Kidney tubule cell (primary cell): Measurements from ENCODE around the gene C14orf93.

ENCODE experiments used
- DNase-seq: peaks from one replicate; pipeline ENCODE4 v3.0.0-alpha.2; 2018; ENCODE audit warnings: low spot score

The C14orf93 gene

GRCh38 chr14:23045419-23046357, 35.7 kb upstream of the C14orf93 start:
- no peak for DNase-seq

- no peak for DNase-seq
Observed at GRCh38 chr14:23044840-23045239, 34.9 kb upstream of the C14orf93 start.

GRCh38 chr14:23043754-23044153, 33.8 kb upstream of the C14orf93 start:
- no peak for DNase-seq

- no peak for DNase-seq
Observed at GRCh38 chr14:23043145-23043544, 33.2 kb upstream of the C14orf93 start.

- DNase-seq: no peak
Observed at GRCh38 chr14:23042162-23042965, 32.4 kb upstream of the C14orf93 start, which contains the start of gene PSMB11. Gene PSMB11 (plus strand): TSS chr14:23042212. CDS start chr14:23042226, 14 bp downstream.

GRCh38 chr14:23041729-23042128, 31.8 kb upstream of the C14orf93 start:
- DNase-seq: no peak

GRCh38 chr14:23040100-23040499, 30.2 kb upstream of the C14orf93 start:
- no peak for DNase-seq

GRCh38 chr14:23035303-23036144, 25.6 kb upstream of the C14orf93 start:
- DNase-seq: no peak

GRCh38 chr14:23034498-23035302, 24.8 kb upstream of the C14orf93 start, which contains the start of gene PSMB5:
Gene PSMB5 (minus strand): TSS chr14:23034900. CDS start chr14:23034881, 19 bp downstream.
- peak; percentile 97 for DNase-seq

GRCh38 chr14:23033801-23034497, 24.0 kb upstream of the C14orf93 start:
- no peak for DNase-seq

- DNase-seq: no peak
Observed at GRCh38 chr14:23033251-23033727, 23.3 kb upstream of the C14orf93 start.

- no peak for DNase-seq
Observed at GRCh38 chr14:23030936-23031335, 21.0 kb upstream of the C14orf93 start.

- DNase-seq: no peak
Observed at GRCh38 chr14:23028799-23029198, 18.9 kb upstream of the C14orf93 start.

GRCh38 chr14:23025151-23025814, 15.3 kb upstream of the C14orf93 start:
- no peak for DNase-seq

- no peak for DNase-seq
Observed at GRCh38 chr14:23024612-23025075, 14.7 kb upstream of the C14orf93 start.

- DNase-seq: no peak
Observed at GRCh38 chr14:23023795-23024152, 13.8 kb upstream of the C14orf93 start.

- no peak for DNase-seq
Observed at GRCh38 chr14:23023022-23023794, 13.3 kb upstream of the C14orf93 start.

GRCh38 chr14:23021889-23022442, 12.0 kb upstream of the C14orf93 start:
- no peak for DNase-seq
